Body of pancreas (tissue), 4 donors: ENCODE measurements around the gene NKTR. TPM values are rescaled to one million over a fixed set of nuclear protein-coding genes. Genes with fewer than 3 reads are reported as not detected.
"Not testable (repeated sequence)": the region's sequence is repeated elsewhere in the genome, so short reads cannot be mapped to it uniquely, and the experiment has no call there.

Experiments used
- ATAC-seq: fragments of 150-250 bp; one replicate; pipeline ENCODE4 v1.9.1; 2016
- DNase-seq, 4 donors: peaks; one replicate each; pipeline ENCODE4 v3.0.0-alpha.2; 2019
- H3K27ac ChIP-seq, 4 donors: fragments of 200-600 bp; sonication (generic); 1 replicate in 3 of 4; 2 replicates in 1 of 4; pipeline versions ENCODE4 v1.5.1 to v1.6.1; 2016 to 2019; ENCODE audit warnings: mild to moderate bottlenecking in 1 of 4, mixed read lengths in 1 of 4, moderate library complexity in 1 of 4
- H3K27me3 ChIP-seq, 2 donors: fragments of 200-600 bp; sonication (generic); one replicate each; pipeline ENCODE4 v1.6.0; 2016; ENCODE audit warnings: mild to moderate bottlenecking in 1 of 2
- H3K36me3 ChIP-seq, 2 donors: fragments of 200-600 bp; sonication (generic); replicated peaks in 1 of 2; 2 replicates each; pipeline ENCODE4 v1.5.1; 2016; ENCODE audit warnings: low read depth in 2 of 2; ENCODE audit not compliant: insufficient read depth in 1 of 2
- H3K4me1 ChIP-seq: fragments of 200-600 bp; sonication (generic); one replicate; pipeline ENCODE4 v1.6.0; 2016
- H3K4me3 ChIP-seq, 2 donors: fragments of 200-600 bp; sonication (generic); 1 replicate in 1 of 2; 2 replicates in 1 of 2; pipeline ENCODE4 v1.5.1; 2016 to 2019
- H3K9me3 ChIP-seq, 3 donors: fragments of 200-600 bp; sonication (generic); 1 replicate in 2 of 3; 2 replicates in 1 of 3; pipeline ENCODE4 v1.5.1; 2016
- CTCF ChIP-seq, 7 experiments: fragments of 450-650 bp in 4 of 7; fragments of 200-600 bp in 3 of 7; sonication (generic) in 3 of 7; IDR thresholded peaks; one replicate each; pipeline ENCODE4 v1.5.1; 2016 to 2019; ENCODE audit warnings: antibody characterized with exemption in 7 of 7
- POLR2A ChIP-seq, 3 donors: fragments of 450-650 bp; IDR thresholded peaks; one replicate each; pipeline ENCODE4 v1.6.1; 2016; ENCODE audit warnings: antibody characterized with exemption in 3 of 3, mild to moderate bottlenecking in 2 of 3
- WGBS, 2 donors: methylation state at CpG; one replicate each; pipeline ENCODE4 v1.1.5; 2017; 5-methylcytosine and 5-hydroxymethylcytosine counted together
- intact Hi-C: fragments of 100-400 bp; cut with DNase I; formaldehyde crosslinking; loops from one replicate; pipeline ENCODE4 v1.15.1; 2023
- total RNA-seq, 2 donors: library from RNA; depleted of rRNA; stranded (reverse); fragments of >200 nt; gene quantifications; one replicate each; pipeline ENCODE4 v1.1.0, GENCODE V29; 2016

NKTR gene
- 100 to 1,000 TPM; 115 to 128 TPM for total RNA-seq

GRCh38 chr3:42600111-42600957 lies at the start of gene NKTR:
Gene NKTR, plus strand, starts transcription at chr3:42600686. Its CDS starts 321 bp downstream, at chr3:42601007.
- TF ChIP-seq POLR2A (IDR thresholded peaks at IDR 0.05) (peak; percentile 79 to 90 (median 86)), CTCF (IDR thresholded peaks at IDR 0.05) (peak in 2 of 7 experiments; percentile 10 to 42)
- intact Hi-C loops = no loop called here
- Histone ChIP-seq H3K4me3 (peak within 1 kb of the TSS; percentile 77 to 95), H3K4me1 (peaks cover 42% of the 10 kb centered on the region), H3K9me3 (no peaks in the 10 kb centered on the region), H3K27ac (peak within 1 kb of the TSS; percentile 84 to 94 (median 89)), H3K27me3 (no peaks in the 10 kb centered on the region), H3K36me3 (no peaks in the 10 kb centered on the region)
- peak; percentile 98 to 99 (median 99) for DNase-seq
- peak; percentile 95 for ATAC-seq
- WGBS, 2 donors = 0 to 1% methylated on average over 11 to 76 of the region's 76 CpGs

GRCh38 chr3:42552830-42553229 lies 47.7 kb upstream of the NKTR start:
- H3K4me3 ChIP-seq = no peak overlapping the region
- H3K4me1 ChIP-seq = no peaks in the 10 kb centered on the region
- no peaks in the 10 kb centered on the region for H3K27me3 ChIP-seq
- 0 to 24% methylated on average over 1 of the region's 1 CpG for WGBS, 2 donors
- H3K9me3 ChIP-seq = no peaks in the 10 kb centered on the region
- no peak overlapping the region for H3K27ac ChIP-seq
- no peak for DNase-seq
- intact Hi-C loops = no loop called here
- no peak for ATAC-seq
- peaks cover 0 to 30% of the 10 kb centered on the region in 2 donors for H3K36me3 ChIP-seq
- TF ChIP-seq POLR2A (IDR thresholded peaks at IDR 0.05) = no peak
- no peak for TF ChIP-seq CTCF (IDR thresholded peaks at IDR 0.05)

- H3K4me3 ChIP-seq = no peak overlapping the region
- intact Hi-C loops = no loop called here
- no peak for DNase-seq
- H3K27ac ChIP-seq = no peak overlapping the region
- 73 to 85% methylated on average over 3 of the region's 3 CpGs for WGBS, 2 donors
- peaks cover 0 to 44% of the 10 kb centered on the region in 2 donors for H3K36me3 ChIP-seq
- no peaks in the 10 kb centered on the region for H3K27me3 ChIP-seq
- no peaks in the 10 kb centered on the region for H3K4me1 ChIP-seq
- no peak for TF ChIP-seq POLR2A (IDR thresholded peaks at IDR 0.05)
- TF ChIP-seq CTCF (IDR thresholded peaks at IDR 0.05) = no peak
- H3K9me3 ChIP-seq = no peaks in the 10 kb centered on the region
- no peak for ATAC-seq
Observed at GRCh38 chr3:42556089-42556632, 44.3 kb upstream of the NKTR start.

- WGBS, 2 donors = 95 to 99% methylated on average over 6 of the region's 6 CpGs
- H3K27ac ChIP-seq, intact Hi-C loops, H3K9me3 ChIP-seq, ATAC-seq, H3K4me3 ChIP-seq, H3K27me3 ChIP-seq, H3K4me1 ChIP-seq, DNase-seq: not testable (repeated sequence)
- peaks cover 0 to 46% of the 10 kb centered on the region in 2 donors for H3K36me3 ChIP-seq
Observed at GRCh38 chr3:42556817-42557216, 43.7 kb upstream of the NKTR start.

GRCh38 chr3:42557854-42558253 lies 42.6 kb upstream of the NKTR start:
- Histone ChIP-seq H3K9me3 (no peaks in the 10 kb centered on the region), H3K27me3 (no peaks in the 10 kb centered on the region), H3K4me3 (no peak overlapping the region), H3K36me3 (peaks cover 0 to 47% of the 10 kb centered on the region in 2 donors), H3K4me1 (no peaks in the 10 kb centered on the region), H3K27ac (no peak overlapping the region)
- DNase-seq (no peak), ATAC-seq (no peak)
- TF ChIP-seq POLR2A (IDR thresholded peaks at IDR 0.05) = no peak
- no peak for TF ChIP-seq CTCF (IDR thresholded peaks at IDR 0.05)
- intact Hi-C loops = no loop called here
